ENCODE data around the gene AGO3. TPM values are rescaled to one million over a fixed set of nuclear protein-coding genes. Genes with fewer than 3 reads are reported as not detected.

AGO3 gene
- total RNA-seq, 1 experiment from 2014 or later = 4.3 TPM

DNA sequence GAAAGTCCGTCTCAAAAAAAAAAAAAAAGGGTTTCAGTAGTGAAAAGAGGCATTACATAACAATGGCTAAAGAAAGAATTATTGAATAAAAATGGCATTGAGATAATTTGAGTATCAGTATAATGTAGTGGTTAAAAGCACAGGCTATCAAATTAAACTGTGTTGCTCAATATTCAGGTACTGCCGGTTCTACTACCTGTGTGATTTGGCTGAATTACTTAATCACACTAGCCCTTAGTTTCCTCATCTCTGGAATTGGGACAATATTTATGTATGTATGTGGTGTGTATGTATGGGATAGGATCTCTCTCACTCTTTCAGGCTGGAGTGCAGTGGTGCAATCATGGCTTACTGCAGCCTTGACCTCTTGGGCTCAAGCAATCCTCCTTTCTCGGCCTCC, 96.9 kb downstream of the AGO3 start:
- H3K36me3 ChIP-seq = peaks cover 12% of the 10 kb centered on the region

DNA sequence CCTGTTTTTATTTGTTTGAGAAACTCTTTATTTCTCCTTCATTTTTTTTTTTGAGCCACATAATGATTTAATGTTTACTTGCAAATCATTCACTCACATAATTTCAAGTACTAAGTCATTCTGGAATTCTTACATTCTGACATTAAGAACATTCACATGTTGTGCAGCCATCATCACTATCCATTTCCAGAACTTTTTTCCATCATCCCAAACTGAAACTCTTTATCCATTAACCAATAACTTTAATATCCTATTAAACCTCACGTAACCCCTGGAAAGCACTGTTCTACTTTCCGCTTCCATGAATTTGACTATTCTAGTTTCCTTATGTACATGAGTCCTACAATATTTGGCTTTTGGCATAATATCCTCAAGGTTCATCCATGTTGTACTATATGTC, 100.5 kb downstream of the AGO3 start:
- H3K36me3 ChIP-seq = peaks cover 7% of the 10 kb centered on the region
- no peak for DNase-seq
- no peaks in the 10 kb centered on the region for H3K9me3 ChIP-seq
- H3K4me3 ChIP-seq = no peak overlapping the region
- no peaks in the 10 kb centered on the region for H3K27me3 ChIP-seq

More for the DNA sequence above, 96.9 kb downstream of the AGO3 start:
- no peak for DNase-seq
- Histone ChIP-seq H3K27me3 (no peaks in the 10 kb centered on the region), H3K9me3 (no peaks in the 10 kb centered on the region), H3K4me3 (no peak overlapping the region)

DNA sequence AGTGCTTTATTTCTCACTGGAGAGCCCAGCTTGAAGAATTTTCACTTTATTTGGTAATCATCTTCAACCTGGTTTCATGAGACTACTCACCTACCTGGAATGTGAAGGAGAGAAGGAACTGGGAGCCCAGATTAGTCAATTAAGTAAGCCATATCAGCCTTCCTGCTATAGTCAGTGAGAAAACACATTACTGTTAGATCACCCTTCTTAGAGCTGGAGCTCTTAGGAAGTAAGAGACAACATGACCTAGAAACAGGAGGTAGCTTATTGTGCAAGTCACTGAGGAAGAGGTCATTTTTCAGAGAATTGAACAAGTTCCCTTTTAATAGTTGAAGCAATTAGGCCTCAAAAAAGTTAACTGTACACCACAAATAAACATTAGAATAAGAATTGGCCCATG, 103.8 kb downstream of the AGO3 start:
- H3K27me3 ChIP-seq = no peaks in the 10 kb centered on the region
- H3K9me3 ChIP-seq = no peaks in the 10 kb centered on the region
- H3K4me3 ChIP-seq = no peak overlapping the region
- peaks cover 5% of the 10 kb centered on the region for H3K36me3 ChIP-seq
- DNase-seq = no peak

DNA sequence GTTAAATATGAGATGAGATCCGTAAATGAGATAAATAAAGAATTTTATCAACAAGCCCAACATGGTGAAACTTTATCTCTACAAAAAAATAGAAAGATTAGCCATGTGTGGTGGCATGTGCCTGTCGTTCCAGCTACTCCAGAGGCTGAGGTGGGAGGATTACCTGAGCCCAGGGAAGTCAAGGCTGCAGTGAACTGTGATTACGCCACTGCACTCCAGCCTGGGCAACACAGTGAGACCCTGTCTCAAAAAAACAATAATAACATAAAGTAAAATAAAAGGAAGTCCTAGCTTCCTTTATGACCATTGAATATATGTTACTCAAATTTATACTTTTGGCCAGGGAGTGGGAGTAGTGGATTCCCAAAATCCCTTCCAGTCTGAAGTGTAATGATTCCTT, 104.2 kb downstream of the AGO3 start:
- H3K9me3 ChIP-seq = no peaks in the 10 kb centered on the region
- no peak for DNase-seq
- no peaks in the 10 kb centered on the region for H3K27me3 ChIP-seq
- no peak overlapping the region for H3K4me3 ChIP-seq
- H3K36me3 ChIP-seq = peaks cover 10% of the 10 kb centered on the region

- Histone ChIP-seq H3K4me3 (no peak overlapping the region), H3K9me3 (no peaks in the 10 kb centered on the region), H3K27me3 (no peaks in the 10 kb centered on the region), H3K36me3 (peaks cover 32% of the 10 kb centered on the region)
- no peak for DNase-seq
These were observed 109.3 kb downstream of the AGO3 start for GRCh38 chr1:36040238-36040637.

GRCh38 chr1:36051821-36052220, 120.9 kb downstream of the AGO3 start:
- no peak for DNase-seq
- H3K36me3 ChIP-seq = peaks cover 2% of the 10 kb centered on the region
- H3K9me3 ChIP-seq = no peaks in the 10 kb centered on the region
- H3K4me3 ChIP-seq = no peak overlapping the region
- no peaks in the 10 kb centered on the region for H3K27me3 ChIP-seq

DNA sequence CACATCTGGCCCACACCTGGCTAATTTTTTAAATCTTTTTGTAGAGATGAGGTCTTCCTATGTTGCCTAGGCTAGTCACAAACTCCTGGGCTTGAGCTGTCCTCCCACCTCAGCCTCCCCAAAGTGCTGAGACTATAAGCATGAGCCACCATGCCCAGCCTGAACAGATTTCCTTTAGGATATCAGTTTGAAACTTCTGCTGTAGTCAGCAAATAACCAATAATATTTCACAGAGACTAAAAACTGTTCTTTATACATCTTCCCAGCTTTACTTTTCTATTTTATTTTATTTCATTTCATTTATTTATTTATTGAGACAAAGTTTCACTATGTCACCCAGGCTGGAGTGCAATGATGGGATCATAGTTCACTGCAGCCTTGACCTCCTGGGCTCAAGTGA, 123.1 kb downstream of the AGO3 start:
- Histone ChIP-seq H3K27me3 (no peaks in the 10 kb centered on the region), H3K36me3 (peaks cover 2% of the 10 kb centered on the region), H3K4me3 (no peak overlapping the region), H3K9me3 (no peaks in the 10 kb centered on the region)
- no peak for DNase-seq

GRCh38 chr1:36055706-36056105, 124.8 kb downstream of the AGO3 start:
- no peaks in the 10 kb centered on the region for H3K27me3 ChIP-seq

GRCh38 chr1:36062315-36062714, 131.4 kb downstream of the AGO3 start:
- Histone ChIP-seq H3K27me3 (no peaks in the 10 kb centered on the region), H3K36me3 (no peaks in the 10 kb centered on the region), H3K9me3 (no peaks in the 10 kb centered on the region), H3K4me3 (no peak overlapping the region)
- DNase-seq = no peak

More at GRCh38 chr1:36055706-36056105, 124.8 kb downstream of the AGO3 start:
- peaks cover 2% of the 10 kb centered on the region; the same call in 1 of the 2 replicates for H3K36me3 ChIP-seq
- no peak overlapping the region for H3K4me3 ChIP-seq
- H3K9me3 ChIP-seq = no peaks in the 10 kb centered on the region
- DNase-seq = no peak

DNA sequence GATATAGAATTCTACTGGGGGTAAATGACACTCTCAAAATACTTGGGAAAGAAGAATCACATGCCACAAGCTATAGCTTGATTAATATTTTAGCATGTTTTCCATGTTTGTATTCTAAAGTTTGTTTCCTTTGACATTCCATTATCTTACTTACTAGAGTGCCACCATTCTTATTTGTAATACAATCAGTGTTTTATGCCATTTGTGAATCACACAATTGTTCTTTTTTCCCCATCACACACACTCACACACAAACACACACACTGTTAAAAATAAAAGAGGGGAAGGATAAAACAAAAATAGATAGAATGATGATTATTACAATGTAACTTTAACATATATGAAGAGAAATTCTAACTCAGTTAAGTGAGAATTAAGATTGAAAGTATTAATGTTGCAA, 137.0 kb downstream of the AGO3 start:
- DNase-seq = no peak
- no peaks in the 10 kb centered on the region for H3K27me3 ChIP-seq

DNA sequence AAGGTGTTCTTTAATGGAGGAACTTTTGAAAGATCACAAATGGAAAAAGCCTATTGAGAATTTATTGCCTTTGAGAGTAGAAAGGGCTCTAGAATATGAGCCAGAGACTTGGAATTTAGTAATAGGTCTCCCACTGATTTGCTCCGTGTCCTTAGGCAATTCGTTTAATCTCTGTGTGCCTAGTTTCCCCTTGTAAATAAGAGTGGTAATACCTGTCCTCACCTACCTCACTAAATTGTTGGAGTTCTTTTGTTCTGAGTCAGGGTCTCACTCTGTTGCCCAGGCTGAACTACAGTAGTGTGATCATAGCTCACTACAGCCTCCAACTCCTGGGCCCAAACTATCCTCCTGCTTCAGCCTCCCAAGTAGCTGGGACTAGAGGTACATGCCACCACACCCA, 138.0 kb downstream of the AGO3 start:
- Histone ChIP-seq H3K4me3 (no peak overlapping the region), H3K9me3 (no peaks in the 10 kb centered on the region), H3K27me3 (no peaks in the 10 kb centered on the region), H3K36me3 (no peaks in the 10 kb centered on the region)
- DNase-seq = no peak

More for the DNA sequence above, 137.0 kb downstream of the AGO3 start:
- H3K4me3 ChIP-seq = no peak overlapping the region
- H3K36me3 ChIP-seq = no peaks in the 10 kb centered on the region
- H3K9me3 ChIP-seq = no peaks in the 10 kb centered on the region

DNA sequence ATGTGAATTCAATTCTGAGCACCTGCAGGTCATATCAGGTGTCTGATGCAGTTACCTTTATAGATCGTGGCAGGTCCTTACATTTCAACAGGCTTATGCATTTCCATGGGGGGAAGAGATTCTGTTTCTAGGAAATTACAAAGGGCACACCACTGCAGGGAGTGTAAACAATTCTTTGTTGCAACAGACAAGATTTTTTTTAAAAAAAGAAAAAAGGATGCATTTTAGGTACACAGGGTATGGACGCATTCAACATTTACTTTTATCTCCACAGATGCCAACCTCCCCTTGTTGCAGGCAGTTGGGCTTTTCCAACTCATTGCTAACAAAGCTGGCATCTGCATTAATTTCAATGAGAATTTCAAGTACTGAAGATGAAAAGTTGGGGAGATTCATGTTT, 139.4 kb downstream of the AGO3 start:
- DNase-seq = no peak
- Histone ChIP-seq H3K36me3 (no peaks in the 10 kb centered on the region), H3K27me3 (no peaks in the 10 kb centered on the region), H3K4me3 (no peak overlapping the region), H3K9me3 (no peaks in the 10 kb centered on the region)

- DNase-seq = no peak
These were observed 146.2 kb downstream of the AGO3 start for GRCh38 chr1:36076979-36077573.

GRCh38 chr1:36080236-36080635, 149.3 kb downstream of the AGO3 start:
- DNase-seq = no peak
- no peak overlapping the region for H3K4me3 ChIP-seq
- H3K36me3 ChIP-seq = no peaks in the 10 kb centered on the region

More at GRCh38 chr1:36076979-36077573, 146.2 kb downstream of the AGO3 start:
- H3K27me3 ChIP-seq = no peaks in the 10 kb centered on the region
- no peaks in the 10 kb centered on the region for H3K9me3 ChIP-seq
- H3K4me3 ChIP-seq = no peak overlapping the region
- H3K36me3 ChIP-seq = no peaks in the 10 kb centered on the region

GRCh38 chr1:36080801-36081200, 149.9 kb downstream of the AGO3 start:
- Histone ChIP-seq H3K4me3 (no peak overlapping the region), H3K27me3 (no peaks in the 10 kb centered on the region), H3K36me3 (no peaks in the 10 kb centered on the region), H3K9me3 (no peaks in the 10 kb centered on the region)
- DNase-seq = no peak

More at GRCh38 chr1:36080236-36080635, 149.3 kb downstream of the AGO3 start:
- Histone ChIP-seq H3K27me3 (no peaks in the 10 kb centered on the region), H3K9me3 (no peaks in the 10 kb centered on the region)

GRCh38 chr1:36081926-36082485, 151.1 kb downstream of the AGO3 start:
- H3K9me3 ChIP-seq = no peaks in the 10 kb centered on the region
- H3K27me3 ChIP-seq = no peaks in the 10 kb centered on the region
- no peak overlapping the region for H3K4me3 ChIP-seq
- DNase-seq = no peak
- no peaks in the 10 kb centered on the region for H3K36me3 ChIP-seq

DNA sequence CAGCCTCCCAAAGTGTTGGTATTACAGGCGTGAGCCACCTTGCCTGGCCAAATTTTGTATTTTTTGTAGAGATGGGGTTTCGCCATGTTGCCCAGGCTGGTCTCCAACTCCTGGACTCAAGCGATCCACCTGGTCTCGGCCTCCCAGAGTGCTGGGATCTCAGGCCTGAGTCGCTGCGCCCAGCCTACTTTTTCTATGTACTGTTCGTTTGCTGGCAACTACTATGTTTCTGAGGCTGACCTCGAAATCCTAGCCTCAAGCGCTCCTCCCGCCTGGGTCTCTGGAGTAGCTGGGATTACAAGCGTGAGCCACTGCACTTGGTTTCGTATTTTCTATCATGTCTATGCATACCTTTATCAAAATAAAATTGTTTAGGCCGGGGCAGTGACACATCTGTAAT, 152.3 kb downstream of the AGO3 start:
- Histone ChIP-seq H3K4me3 (no peak overlapping the region), H3K36me3 (no peaks in the 10 kb centered on the region), H3K9me3 (no peaks in the 10 kb centered on the region), H3K27me3 (no peaks in the 10 kb centered on the region)
- DNase-seq = no peak

Measured in MG63 (cell line).